GM21367 (cell line): ENCODE measurements around the gene CDHR1.

ENCODE experiments used
- ATAC-seq: cut with Tn5 transposase; IDR thresholded peaks from one replicate; pipeline ENCODE4 v1.9.1; 2021; ENCODE audit not compliant: unreplicated experiment

Gene CDHR1

DNA sequence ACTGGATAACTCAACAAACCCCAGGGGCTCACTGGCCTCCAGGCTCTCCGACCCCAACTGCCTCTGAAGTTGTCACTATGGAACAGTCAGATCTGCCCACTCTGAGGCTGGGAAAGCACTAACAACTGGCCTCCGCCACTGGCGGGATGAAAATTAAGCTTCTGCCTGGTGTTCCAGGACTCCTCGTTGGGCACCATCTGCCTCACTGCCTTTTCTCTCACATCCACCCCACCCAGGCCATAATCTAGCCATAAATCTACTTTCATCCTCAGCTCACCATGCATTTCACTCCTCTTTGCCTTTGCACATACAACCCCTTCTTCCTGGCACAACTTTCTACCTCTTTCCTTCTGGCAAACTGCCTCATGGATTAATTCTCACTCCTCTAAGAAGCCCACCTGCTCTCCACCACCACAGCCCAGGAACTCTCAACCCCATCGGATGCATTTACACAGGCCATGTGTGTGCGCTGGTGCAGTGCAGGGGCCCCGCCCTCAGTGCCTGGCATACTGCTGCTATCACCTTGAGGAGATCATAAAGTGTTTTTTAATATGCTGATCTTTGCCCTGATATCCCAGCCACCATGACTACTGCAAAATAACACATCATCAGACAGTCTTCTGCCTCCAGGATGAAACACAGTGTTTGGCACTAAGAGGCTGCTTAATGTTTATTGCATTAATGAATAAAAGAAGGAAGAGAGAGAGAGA lies 4.0 kb downstream of the CDHR1 start:
- no peak for ATAC-seq

GRCh38 chr10:84200537-84201243 lies 6.4 kb downstream of the CDHR1 start:
- no peak for ATAC-seq

DNA sequence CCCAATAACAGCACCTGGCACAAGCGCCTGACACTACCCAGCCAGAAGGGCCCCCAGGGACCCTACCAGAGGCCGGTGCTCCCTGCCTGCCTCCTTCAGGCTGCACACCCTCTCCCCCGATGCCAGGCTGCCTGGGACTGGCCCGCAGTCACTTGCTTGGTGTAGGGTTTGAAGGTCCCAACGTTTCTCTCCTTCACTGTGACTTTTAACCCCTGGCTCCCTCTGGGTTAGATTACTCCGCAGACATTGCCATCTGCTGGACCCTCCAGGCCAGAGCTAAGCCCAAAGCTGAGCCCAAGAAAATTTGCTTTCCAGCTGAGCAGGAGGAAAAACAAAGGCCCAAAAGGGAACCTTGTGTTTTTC lies 6.9 kb downstream of the CDHR1 start:
- ATAC-seq: no peak

DNA sequence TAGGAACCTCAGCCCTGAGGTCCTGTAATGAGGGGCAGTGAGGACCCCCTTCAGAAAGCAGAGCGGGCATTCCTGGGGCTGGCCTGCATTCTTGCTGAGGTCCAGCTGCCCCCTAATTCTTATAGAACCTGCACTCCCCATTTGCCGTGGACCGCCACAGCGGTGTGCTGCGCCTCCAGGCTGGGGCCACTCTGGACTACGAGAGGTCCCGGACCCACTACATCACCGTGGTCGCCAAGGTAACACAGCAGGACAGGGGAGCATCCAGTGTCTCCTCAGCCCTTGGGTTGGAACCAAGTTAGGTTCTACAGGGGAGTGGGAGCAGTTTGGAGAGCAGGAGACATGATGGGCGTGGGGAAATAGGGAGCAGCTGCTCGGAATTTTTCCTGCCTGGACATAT lies 7.3 kb downstream of the CDHR1 start:
- ATAC-seq: no peak

- ATAC-seq: no peak
Measured at GRCh38 chr10:84202349-84202748, 8.0 kb downstream of the CDHR1 start.

GRCh38 chr10:84204122-84204521 lies 9.8 kb downstream of the CDHR1 start:
- peak; percentile 70 for ATAC-seq

- ATAC-seq: no peak
Measured at GRCh38 chr10:84204610-84205009, 10.3 kb downstream of the CDHR1 start.

DNA sequence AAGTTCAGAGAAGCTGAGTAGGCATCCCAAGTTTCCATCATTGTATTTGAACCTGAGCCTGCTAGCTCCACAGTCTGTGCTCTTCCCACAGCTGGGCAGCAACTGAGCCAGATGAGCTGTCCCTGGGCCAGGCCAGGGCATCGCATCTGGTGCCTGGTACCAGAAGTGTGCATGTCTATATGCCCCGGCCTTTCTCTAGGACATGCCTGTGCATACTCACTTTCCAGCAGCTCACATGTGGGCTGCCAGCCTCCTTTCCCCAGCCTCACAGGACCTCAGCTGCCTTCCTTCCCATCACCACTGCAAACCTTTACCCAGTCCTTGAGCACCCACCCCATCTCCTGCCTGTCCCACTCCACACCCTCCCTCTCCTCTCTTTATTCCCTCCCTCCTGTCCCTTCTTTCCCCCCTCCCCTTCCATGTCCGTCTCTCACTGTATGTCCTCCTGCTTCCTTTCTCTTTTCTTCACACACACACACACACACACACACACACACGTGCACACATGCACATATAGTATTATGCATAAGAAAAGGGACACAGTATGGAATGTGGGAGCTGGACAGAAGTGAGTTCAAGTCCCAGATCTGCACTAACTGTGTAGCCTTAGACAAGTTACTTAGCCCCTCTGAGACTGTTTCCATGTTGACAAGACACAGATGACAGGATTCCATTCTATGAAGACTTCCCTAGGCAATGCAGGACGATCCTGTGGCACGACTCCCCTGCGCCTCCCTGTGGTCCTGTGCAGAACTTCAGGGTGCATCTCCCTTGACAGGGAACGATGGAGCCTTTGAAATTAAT lies 10.9 kb downstream of the CDHR1 start:
- ATAC-seq: peak; percentile 80

DNA sequence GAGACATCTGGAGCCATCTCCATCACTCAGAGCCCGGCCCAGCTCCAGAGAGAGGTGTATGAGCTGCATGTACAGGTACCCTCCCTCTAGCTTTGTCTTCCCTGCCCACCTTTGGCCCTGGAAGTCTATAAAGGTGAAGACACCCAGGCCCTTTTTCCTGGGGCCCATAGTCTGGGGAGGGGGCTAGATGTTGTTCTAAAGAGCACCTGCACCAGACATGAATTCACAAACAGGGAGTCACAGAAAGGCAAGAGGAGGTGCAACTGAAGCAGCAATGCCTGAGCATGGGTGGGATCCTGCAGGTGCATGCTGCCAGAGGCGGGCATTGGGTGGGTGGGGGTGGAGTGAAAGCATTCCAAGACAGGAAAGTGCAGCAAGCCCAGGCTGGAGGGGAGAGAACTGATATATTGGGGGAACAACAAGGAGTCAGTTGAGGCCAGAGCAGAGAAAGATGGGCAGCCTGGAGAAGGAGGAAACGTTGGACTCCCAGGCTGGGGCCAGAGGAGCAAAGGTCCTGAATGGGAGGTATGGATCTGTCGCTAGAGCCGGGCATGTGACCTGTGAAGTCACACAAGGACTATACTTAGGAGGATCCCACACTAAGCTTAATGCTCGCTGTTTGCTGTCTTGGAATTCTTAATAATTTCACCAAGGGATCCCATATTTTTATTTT lies 11.7 kb downstream of the CDHR1 start:
- no peak for ATAC-seq

GRCh38 chr10:84208023-84208422 lies 13.7 kb downstream of the CDHR1 start:
- ATAC-seq: no peak

GRCh38 chr10:84211566-84211965 lies 17.2 kb downstream of the CDHR1 start:
- no peak for ATAC-seq

GRCh38 chr10:84212014-84212413 lies 17.7 kb downstream of the CDHR1 start:
- ATAC-seq: no peak

DNA sequence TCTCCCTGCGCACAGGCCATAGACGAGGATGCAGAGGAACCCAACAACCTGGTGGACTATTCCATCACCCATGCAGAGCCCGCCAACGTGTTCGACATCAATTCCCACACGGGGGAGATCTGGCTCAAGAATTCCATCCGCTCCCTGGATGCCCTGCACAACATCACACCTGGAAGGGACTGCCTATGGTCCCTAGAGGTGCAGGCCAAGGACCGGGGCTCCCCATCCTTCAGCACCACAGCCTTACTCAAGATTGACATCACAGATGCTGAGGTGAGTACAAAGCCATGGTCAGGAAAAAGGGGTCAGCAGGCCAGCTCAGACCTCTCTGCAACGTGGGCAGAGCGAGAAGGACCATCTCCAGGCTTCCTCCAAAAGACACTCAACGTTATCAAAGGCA lies 18.7 kb downstream of the CDHR1 start:
- ATAC-seq: no peak

- ATAC-seq: no peak
Measured at GRCh38 chr10:84214046-84214572, 19.8 kb downstream of the CDHR1 start.

DNA sequence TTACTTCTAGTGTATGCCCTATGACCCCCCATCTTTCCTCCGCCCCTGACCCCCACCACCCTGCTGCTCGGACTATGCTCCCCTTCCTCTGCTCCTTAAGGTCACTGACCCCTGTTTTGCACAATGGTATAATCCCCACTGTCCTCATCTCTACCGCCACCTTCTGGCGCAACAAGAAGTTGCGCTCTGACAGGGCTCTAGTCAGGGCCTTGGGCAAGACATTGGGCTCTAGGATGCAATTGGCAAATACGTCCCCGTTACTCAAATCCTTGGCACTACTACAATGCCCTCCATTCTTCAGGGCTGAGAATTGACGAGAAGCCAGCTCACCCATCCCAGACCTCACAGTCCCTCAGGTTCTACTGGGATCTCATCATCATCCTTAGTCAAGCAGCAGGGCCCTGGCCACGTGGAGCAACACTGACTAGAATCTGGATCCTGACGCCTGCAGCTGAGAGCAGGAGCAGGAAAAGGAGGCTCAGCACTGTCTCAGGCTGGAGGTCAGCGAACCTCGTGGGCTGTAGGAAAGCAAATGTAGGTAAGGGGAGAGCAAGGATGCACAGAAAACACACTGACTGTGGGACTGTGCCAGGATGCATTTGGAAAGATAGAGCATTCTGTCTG lies 20.4 kb downstream of the CDHR1 start:
- ATAC-seq: peak; percentile 97

GRCh38 chr10:84216834-84217233 lies 22.5 kb downstream of the CDHR1 start:
- no peak for ATAC-seq

- ATAC-seq: no peak
Measured at GRCh38 chr10:84217746-84218145, 23.4 kb downstream of the CDHR1 start.

GRCh38 chr10:84221916-84222315 lies 27.6 kb downstream of the CDHR1 start:
- no peak for ATAC-seq

DNA sequence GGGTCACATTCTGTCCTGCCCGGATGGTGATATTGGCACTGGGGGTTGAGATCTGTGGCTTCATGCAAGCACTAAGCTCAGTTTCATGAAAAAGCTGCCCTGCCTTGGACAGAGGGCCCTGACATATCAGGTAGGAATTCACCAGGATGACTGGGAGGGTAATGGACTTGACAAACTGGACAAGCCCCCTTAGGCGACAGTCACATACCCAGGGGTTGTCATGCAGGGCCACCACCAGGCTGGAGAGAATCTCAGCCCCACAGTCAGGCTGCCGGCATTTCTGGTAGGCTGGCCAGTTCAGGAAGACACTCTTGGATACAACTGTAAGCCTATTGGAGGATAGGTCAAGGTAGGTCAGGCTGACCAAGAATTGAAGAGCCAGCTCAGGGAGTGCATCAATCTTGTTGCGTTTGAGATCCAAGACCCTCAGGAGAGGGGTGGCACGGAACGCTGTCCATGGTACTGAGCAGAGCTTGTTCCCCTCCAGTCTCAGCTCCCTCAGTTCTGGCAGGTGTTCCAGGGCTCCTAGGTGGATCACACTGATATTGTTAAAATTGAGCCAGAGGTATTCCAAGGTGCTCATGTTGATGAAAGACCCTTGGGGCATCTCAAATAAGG lies 30.2 kb downstream of the CDHR1 start:
- ATAC-seq: no peak

DNA sequence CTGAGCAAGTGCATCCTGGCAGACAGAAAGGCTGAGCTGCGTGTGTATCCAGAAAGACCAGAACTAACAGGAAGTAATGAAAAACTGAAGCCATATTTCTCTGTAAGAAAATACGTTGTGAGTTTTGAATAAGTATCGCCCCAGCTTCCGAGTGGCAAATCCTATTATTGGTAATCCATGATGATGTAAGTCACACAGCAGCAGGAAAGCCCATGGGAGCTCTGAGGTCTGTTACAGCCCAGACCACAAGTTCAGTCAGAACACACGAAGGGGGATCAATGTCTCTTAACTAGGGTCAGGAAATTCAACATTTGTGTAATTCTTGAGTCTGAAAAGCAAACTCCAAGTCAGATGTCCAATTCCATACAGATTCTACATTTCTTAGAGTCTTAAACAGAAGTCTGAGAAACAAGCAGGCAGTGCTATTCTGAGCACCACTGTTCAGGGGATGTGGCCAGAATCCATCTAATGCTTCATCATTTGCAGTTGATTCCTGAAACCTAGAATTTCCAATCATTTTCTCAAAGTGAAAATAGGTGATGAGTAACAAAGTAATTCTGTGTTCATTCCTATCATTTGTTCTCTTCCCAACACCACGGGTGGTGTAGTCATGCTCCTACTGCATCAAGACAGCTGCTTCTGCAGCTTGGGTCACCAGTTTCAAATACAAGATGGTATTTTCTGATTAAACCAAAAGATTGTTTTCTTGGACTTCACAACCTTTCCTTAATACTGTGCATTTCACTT lies 31.3 kb downstream of the CDHR1 start, which contains the start of gene LRIT2:
TSS of gene LRIT2 (minus strand) at position 118 of the 747 bp plus-strand sequence. CDS start at position 94, 24 bp downstream.
- no peak for ATAC-seq
